Measurements from ENCODE around the gene FCN3. TPM values are rescaled to one million over a fixed set of nuclear protein-coding genes. Genes with fewer than 3 reads are reported as not detected.

FCN3 gene
- total and polyA plus RNA-seq, 2 of the 4 experiments (the other 2 are of a cell fraction) = not detected

- DNase-seq (peak; percentile 55), ATAC-seq (ENCODE audit: low read depth) (peak; percentile 52)
- peak overlapping the region; percentile 70 for H2AK9ac ChIP-seq (replicated peaks; ENCODE audit: low read depth, low read length, poor library complexity)
- TF ChIP-seq NFE2L2 (IDR thresholded peaks at IDR 0.05; ENCODE audit: low read depth, low read length) = no peak
- peak; percentile 65 for TF ChIP-seq RAD21 (IDR thresholded peaks at IDR 0.05; ENCODE audit: low read length)
- TF ChIP-seq CTCF (conservative IDR thresholded peaks at IDR 0.05; ENCODE audit: low read depth, low read length) = peak; percentile 60
- no peak for TF ChIP-seq FOS (IDR thresholded peaks at IDR 0.05; ENCODE audit: low read depth, low read length)
- no peak for TF ChIP-seq MXI1 (IDR thresholded peaks at IDR 0.05; ENCODE audit: borderline replicate concordance, low read depth, low read length)
- TF ChIP-seq CEBPB (IDR thresholded peaks at IDR 0.05; ENCODE audit: low read depth, low read length) = no peak
- peak; percentile 43; the same call in 1 of the 2 replicates for TF ChIP-seq MAZ (IDR thresholded peaks at IDR 0.05; ENCODE audit: borderline replicate concordance, low read depth, low read length)
- TF ChIP-seq USF2 (IDR thresholded peaks at IDR 0.05; ENCODE audit: low read depth, low read length) = no peak
- no peak for TF ChIP-seq CHD1 (IDR thresholded peaks at IDR 0.05; ENCODE audit: low read depth, low read length)
- no peak for TF ChIP-seq RFX5 (IDR thresholded peaks at IDR 0.05; ENCODE audit: low read depth, low read length)
- TF ChIP-seq SMC3 (IDR thresholded peaks at IDR 0.05; ENCODE audit: low read depth, low read length) = peak; percentile 47
- no peak for TF ChIP-seq RCOR1 (IDR thresholded peaks at IDR 0.05; ENCODE audit: insufficient replicate concordance, low read length)
- no peak for TF ChIP-seq BHLHE40 (IDR thresholded peaks at IDR 0.05; ENCODE audit: low read depth, low read length)
- TF ChIP-seq ELK1 (IDR thresholded peaks at IDR 0.05; ENCODE audit: borderline replicate concordance, low read depth, low read length) = no peak
- no peak for TF ChIP-seq POLR2A (IDR thresholded peaks at IDR 0.05; ENCODE audit: low read depth, low read length)
- no peak for TF ChIP-seq MAFK (IDR thresholded peaks at IDR 0.05; ENCODE audit: low read depth, low read length)
- no peak overlapping the region for H3K4me3 ChIP-seq (ENCODE audit: insufficient read depth, low read depth, low read length)
- H3K14ac ChIP-seq (replicated peaks; ENCODE audit: low read depth, low read length) = no peak overlapping the region
- no peak overlapping the region for H3K23ac ChIP-seq (ENCODE audit: low read depth, low read length)
- H3K4me1 ChIP-seq (ENCODE audit: control insufficient read depth, insufficient read depth, low read length) = peaks cover 19% of the 10 kb centered on the region
- CTCF ChIA-PET = interaction anchor here (1.1 kb wide), 1 partner anchor 10 kb away, joined by 3 read pairs; no protein-coding TSS in a partner anchor
- POLR2A ChIA-PET (ENCODE audit: unreplicated experiment) = no interaction called here
- H2BK20ac ChIP-seq (ENCODE audit: low read depth, low read length) = no peak overlapping the region
- H4K20me1 ChIP-seq (ENCODE audit: insufficient read depth, low read length) = peaks cover 12% of the 10 kb centered on the region; the same call in 1 of the 2 replicates
- H3K36me3 ChIP-seq (ENCODE audit: control insufficient read depth, insufficient read depth, low read length) = peaks cover 10% of the 10 kb centered on the region
- no peak overlapping the region for H3K4me2 ChIP-seq (ENCODE audit: low read depth, low read length)
- no peak overlapping the region for H2BK15ac ChIP-seq (ENCODE audit: low read depth, low read length)
- no peaks in the 10 kb centered on the region for H3K9me3 ChIP-seq (ENCODE audit: control insufficient read depth, insufficient read depth, low read length)
- peaks cover 0 to 10% of the 10 kb centered on the region in 2 experiments; a peak in 1 of 4 replicates for H3K79me1 ChIP-seq (ENCODE audit: low read depth in 1 of 2, low read length in 2 of 2)
- intact Hi-C loops (cut with micrococcal nuclease) = loop anchor here (1.0 kb wide), 1 partner anchor 204 kb away; no protein-coding TSS in a partner anchor
- no peak overlapping the region; the same call in 1 of the 2 replicates for H4K91ac ChIP-seq (ENCODE audit: insufficient read depth, low read depth, low read length)
- no peak overlapping the region for H3K56ac ChIP-seq (ENCODE audit: extremely low read depth, insufficient read depth, low read length)
- H3K27me3 ChIP-seq (ENCODE audit: control insufficient read depth, insufficient read depth, low read length) = no peaks in the 10 kb centered on the region
- H2AFZ ChIP-seq (replicated peaks; ENCODE audit: low read length, poor library complexity) = peak overlapping the region; percentile 76
- H2BK120ac ChIP-seq (ENCODE audit: low read depth, low read length) = no peak overlapping the region
- no peak overlapping the region for H2BK5ac ChIP-seq (ENCODE audit: low read depth, low read length, poor library complexity, severe bottlenecking)
- WGBS, 2 experiments (ENCODE audit: extremely low coverage in 2 of 2, insufficient read length in 1 of 2) = no CpG with 5 or more reads among the region's 8 CpGs
- no peak overlapping the region for H3K18ac ChIP-seq (ENCODE audit: low read depth, low read length)
- no peak overlapping the region for H4K5ac ChIP-seq (ENCODE audit: low read depth, low read length)
- no peak overlapping the region for H3K27ac ChIP-seq (ENCODE audit: insufficient read depth, low read length)
- dilution Hi-C loops (cut with HindIII; ENCODE audit: low sequenced_read_pairs, unreplicated experiment) = no loop called here
- peak overlapping the region; percentile 66; the same call in 1 of the 2 replicates for H2AK5ac ChIP-seq (ENCODE audit: low read depth, low read length)
- H4K8ac ChIP-seq (ENCODE audit: low read depth in 2 of 2, low read length in 2 of 2) = peak overlapping the region in 1 of 2 experiments; percentile 35; a peak in 1 of 4 replicates
- H3K9ac ChIP-seq (ENCODE audit: low read depth, low read length) = no peak overlapping the region
- BruUV-seq (replicated peaks) = no TSS peak
- H3K4ac ChIP-seq (ENCODE audit: low read depth, low read length) = no peak overlapping the region
- H3K9me1 ChIP-seq (ENCODE audit: insufficient read depth, low read length) = peaks cover 14% of the 10 kb centered on the region
- in situ Hi-C loops (cut with MboI; ENCODE audit: low sequenced_read_pairs) = no loop called here
These were observed 27.7 kb upstream of the FCN3 start for GRCh38 chr1:27402349-27402754.
